K562 (cell line): ENCODE measurements around the gene TMEM14C. TPM values are rescaled to one million over a fixed set of nuclear protein-coding genes. Genes with fewer than 3 reads are reported as not detected.
A peak's percentile ranks its signal among the peaks of the same experiment; 100 is the strongest.

Experiments used
- BCOR ChIP-seq: fragments of 450-650 bp; IDR thresholded peaks from 2 replicates; pipeline ENCODE4 v1.6.1; 2016
- CC2D1A ChIP-seq: fragments of 450-650 bp; IDR thresholded peaks from 2 replicates; pipeline ENCODE4 v1.6.1; 2017; ENCODE audit warnings: mild to moderate bottlenecking
- CHD2 ChIP-seq: IDR thresholded peaks from 2 replicates; pipeline ENCODE4 v1.6.1; 2011; ENCODE audit warnings: low read depth, low read length
- ESRRB ChIP-seq: fragments of 250-450 bp; sonication (Bioruptor Pico); IDR thresholded peaks from 2 replicates; pipeline ENCODE4 v1.5.0; 2020; ENCODE audit warnings: mild to moderate bottlenecking, moderate library complexity, borderline replicate concordance
- ETV5 ChIP-seq: sonication (generic); formaldehyde crosslinking; IDR thresholded peaks from 2 replicates; pipeline ENCODE4 v1.4.0; 2020; ENCODE audit warnings: low read depth, mild to moderate bottlenecking, missing genetic modification reagents
- FOXA3 ChIP-seq, 2 experiments: fragments of 450-650 bp in 1 of 2; sonication (generic) in 1 of 2; formaldehyde crosslinking; IDR thresholded peaks in 1 of 2; conservative IDR thresholded peaks in 1 of 2; 2 replicates each; pipeline versions ENCODE4 v1.4.0 to v1.8.0; 2020 to 2022; ENCODE audit warnings: mild to moderate bottlenecking in 2 of 2, missing genetic modification reagents in 1 of 2
- HDAC2 ChIP-seq: fragments of 450-650 bp; IDR thresholded peaks from 2 replicates; pipeline ENCODE4 v1.6.1; 2016; ENCODE audit warnings: mild to moderate bottlenecking
- HLTF ChIP-seq: fragments of 450-650 bp; IDR thresholded peaks from 2 replicates; pipeline ENCODE4 v1.6.1; 2016
- HNRNPK ChIP-seq: fragments of 200-400 bp; formaldehyde crosslinking; IDR thresholded peaks from one replicate; pipeline ENCODE4 v1.6.1; 2018; ENCODE audit warnings: mild to moderate bottlenecking, low read depth, low read length; ENCODE audit not compliant: poor library complexity, severe bottlenecking
- KLF10 ChIP-seq: fragments of 250-450 bp; sonication (Bioruptor Pico); IDR thresholded peaks from 2 replicates; pipeline ENCODE4 v1.6.1; 2021; ENCODE audit warnings: matching md5 sums
- MIER1 ChIP-seq: fragments of 450-650 bp; IDR thresholded peaks from 2 replicates; pipeline ENCODE4 v1.6.1; 2016; ENCODE audit warnings: antibody characterized with exemption, mild to moderate bottlenecking, low read depth
- MTA3 ChIP-seq: fragments of 450-650 bp; formaldehyde crosslinking; IDR thresholded peaks from 2 replicates; pipeline ENCODE4 v1.6.1; 2017; ENCODE audit warnings: mild to moderate bottlenecking, borderline replicate concordance
- RHOXF2B ChIP-seq: fragments of 250-450 bp; sonication (Bioruptor Pico); conservative IDR thresholded peaks from 2 replicates; pipeline ENCODE4 v1.5.1; 2021
- SMARCB1 ChIP-seq: IDR thresholded peaks from 2 replicates; pipeline ENCODE4 v1.6.1; 2011; ENCODE audit warnings: improper control_type of control experiment, low read depth; ENCODE audit not compliant: insufficient read length
- SOX6 ChIP-seq: fragments of 450-650 bp; IDR thresholded peaks from 2 replicates; pipeline ENCODE4 v1.6.1; 2014; ENCODE audit warnings: mild to moderate bottlenecking
- SP2 ChIP-seq: IDR thresholded peaks from 2 replicates; pipeline ENCODE4 v1.6.1; 2011; ENCODE audit warnings: mild to moderate bottlenecking, low read depth, low read length, moderate library complexity; ENCODE audit not compliant: poor library complexity, severe bottlenecking; ENCODE audit errors: extremely low read depth
- SRSF9 ChIP-seq: fragments of 200-400 bp; formaldehyde crosslinking; IDR thresholded peaks from 2 replicates; pipeline ENCODE4 v1.6.1; 2017; ENCODE audit warnings: low read depth, low read length, borderline replicate concordance
- STAT5B ChIP-seq: fragments of 250-450 bp; sonication (Bioruptor Pico); IDR thresholded peaks from 2 replicates; pipeline ENCODE4 v1.8.0; 2021; ENCODE audit warnings: mild to moderate bottlenecking, inconsistent platforms
- TAF7 ChIP-seq: fragments of 450-650 bp; IDR thresholded peaks from 2 replicates; pipeline ENCODE4 v1.6.1; 2016; ENCODE audit warnings: missing genetic modification characterization, missing compliant biosample characterization
- THRAP3 ChIP-seq: fragments of 450-650 bp; IDR thresholded peaks from 2 replicates; pipeline ENCODE4 v1.6.1; 2016; ENCODE audit warnings: mild to moderate bottlenecking, inconsistent platforms, borderline replicate concordance
- ZNF184 ChIP-seq: sonication (generic); formaldehyde crosslinking; IDR thresholded peaks from 2 replicates; pipeline ENCODE4 v1.5.0; 2020; ENCODE audit warnings: missing genetic modification reagents
- ZNF282 ChIP-seq: sonication (generic); formaldehyde crosslinking; IDR thresholded peaks from 2 replicates; pipeline ENCODE4 v1.8.1; 2023; ENCODE audit warnings: missing genetic modification reagents
- ZNF347 ChIP-seq: fragments of 450-650 bp; formaldehyde crosslinking; IDR thresholded peaks from 2 replicates; pipeline ENCODE4 v1.4.0; 2020; ENCODE audit warnings: low read depth, mild to moderate bottlenecking, moderate library complexity
- ZNF436 ChIP-seq: fragments of 250-450, 450-650 bp; sonication (Bioruptor Pico); formaldehyde crosslinking; IDR thresholded peaks from 2 replicates; pipeline ENCODE4 v1.7.0; 2020; ENCODE audit warnings: mild to moderate bottlenecking
- ZZZ3 ChIP-seq: fragments of 450-650 bp; IDR thresholded peaks from 2 replicates; pipeline ENCODE4 v1.6.1; 2016; ENCODE audit warnings: antibody characterized with exemption, mild to moderate bottlenecking, moderate library complexity
- polyA plus RNA-seq, 8 experiments: library from polyadenylated mRNA; depleted of rRNA in 4 of 8; stranded (reverse) in 5 of 8; unstranded in 3 of 8; fragments of >200 nt; fragmentation: Nextera tagmentation in 2 of 8; fragmentation: Illumina TruSeq in 1 of 8; extraction: Ambion mirVana in 2 of 8; extraction: Trizol in 1 of 8; gene quantifications; 2 replicates each; pipeline versions ENCODE4 v1.2.1 to v1.2.3, GENCODE V29; 2011 to 2014; ENCODE audit warnings: inconsistent platforms in 1 of 8, missing spikeins in 1 of 8
- total RNA-seq, 7 experiments: library from RNA; depleted of rRNA in 6 of 7; stranded (reverse); fragments of >200 nt in 6 of 7; fragmentation: Illumina TruSeq in 2 of 7; extraction: Trizol in 2 of 7; gene quantifications; 2 replicates each; pipeline versions ENCODE4 v1.2.1 to v1.2.3, GENCODE V29; 2011 to 2021; ENCODE audit warnings: low replicate concordance in 1 of 7
- TF ChIP-seq, protein P1 (sequence below): fragments of 450-650 bp; IDR thresholded peaks from 2 replicates; pipeline ENCODE4 v1.6.1; 2016; ENCODE audit warnings: mild to moderate bottlenecking
- TF ChIP-seq, protein P2 (sequence below): IDR thresholded peaks from 2 replicates; pipeline ENCODE4 v1.6.1; 2012; ENCODE audit warnings: low read depth, low read length, improper control_type of control experiment, borderline replicate concordance

Gene TMEM14C
- total and polyA plus RNA-seq, 9 of the 15 experiments (the other 6 are each of a cell fraction or from before 2014, with no cell fraction given): 151 to 496 (median 263) TPM

DNA sequence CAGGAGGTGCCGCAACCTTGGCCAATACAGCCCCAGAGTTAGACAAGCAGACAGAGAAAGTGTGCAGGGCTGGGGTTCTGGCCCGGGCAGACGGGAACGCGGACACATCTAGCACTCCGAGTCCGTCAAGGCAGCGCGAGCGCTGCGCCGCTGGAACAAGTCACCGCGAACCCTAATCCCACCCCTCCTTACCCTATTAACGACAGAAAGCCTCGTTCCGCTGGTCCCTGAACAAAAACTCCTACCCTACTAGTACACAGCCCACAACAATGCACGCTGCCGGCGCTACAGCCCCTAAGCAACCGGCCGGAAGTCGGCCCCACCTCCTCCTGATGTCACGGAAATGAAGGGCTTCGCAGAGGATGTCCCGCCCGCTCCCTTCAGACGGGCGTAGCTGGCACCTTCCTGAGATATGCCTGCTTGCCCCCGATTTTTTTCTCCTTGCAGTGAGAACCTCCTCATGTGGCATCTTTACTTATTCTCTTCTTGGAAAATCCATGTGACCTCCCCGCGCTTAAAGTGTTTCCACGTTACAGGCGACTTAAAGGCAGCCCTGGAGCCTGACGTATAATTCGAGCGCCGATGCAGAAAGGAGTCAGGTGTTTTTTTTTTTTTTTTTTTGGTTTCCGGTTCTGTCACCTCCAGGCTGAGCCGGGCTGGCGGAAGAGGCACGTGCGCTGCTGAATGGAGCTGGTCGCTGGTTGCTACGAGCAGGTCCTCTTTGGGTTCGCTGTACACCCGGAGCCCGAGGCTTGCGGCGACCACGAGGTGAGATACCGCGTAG, 28.4 kb upstream of the TMEM14C start, which contains the start of the genes C6orf52 and PAK1IP1 (continued):
- no peak for TF ChIP-seq SMARCB1
- TF ChIP-seq KLF10: no peak
- peak; percentile 94 for TF ChIP-seq ETV5
- no peak for TF ChIP-seq ZNF436 (CRISPR knock-in tag)
- peak; percentile 85 for TF ChIP-seq CC2D1A
- TF ChIP-seq SOX6: peak; percentile 70
- TF ChIP-seq ZNF282 (CRISPR knock-in tag): no peak
- TF ChIP-seq HNRNPK: no peak
- TF ChIP-seq ZNF347 (CRISPR knock-in tag): no peak
- TF ChIP-seq, protein P1, sequence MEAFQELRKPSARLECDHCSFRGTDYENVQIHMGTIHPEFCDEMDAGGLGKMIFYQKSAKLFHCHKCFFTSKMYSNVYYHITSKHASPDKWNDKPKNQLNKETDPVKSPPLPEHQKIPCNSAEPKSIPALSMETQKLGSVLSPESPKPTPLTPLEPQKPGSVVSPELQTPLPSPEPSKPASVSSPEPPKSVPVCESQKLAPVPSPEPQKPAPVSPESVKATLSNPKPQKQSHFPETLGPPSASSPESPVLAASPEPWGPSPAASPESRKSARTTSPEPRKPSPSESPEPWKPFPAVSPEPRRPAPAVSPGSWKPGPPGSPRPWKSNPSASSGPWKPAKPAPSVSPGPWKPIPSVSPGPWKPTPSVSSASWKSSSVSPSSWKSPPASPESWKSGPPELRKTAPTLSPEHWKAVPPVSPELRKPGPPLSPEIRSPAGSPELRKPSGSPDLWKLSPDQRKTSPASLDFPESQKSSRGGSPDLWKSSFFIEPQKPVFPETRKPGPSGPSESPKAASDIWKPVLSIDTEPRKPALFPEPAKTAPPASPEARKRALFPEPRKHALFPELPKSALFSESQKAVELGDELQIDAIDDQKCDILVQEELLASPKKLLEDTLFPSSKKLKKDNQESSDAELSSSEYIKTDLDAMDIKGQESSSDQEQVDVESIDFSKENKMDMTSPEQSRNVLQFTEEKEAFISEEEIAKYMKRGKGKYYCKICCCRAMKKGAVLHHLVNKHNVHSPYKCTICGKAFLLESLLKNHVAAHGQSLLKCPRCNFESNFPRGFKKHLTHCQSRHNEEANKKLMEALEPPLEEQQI: peak; percentile 88
- no peak for TF ChIP-seq MIER1
- TF ChIP-seq ZNF184 (CRISPR knock-in tag): no peak
- TF ChIP-seq MTA3: 0 out of 2 replicates have a peak, but pooled peaks have one; percentile 42
- TF ChIP-seq CHD2: no peak; the same call in 1 of the 2 replicates
- TF ChIP-seq FOXA3 (CRISPR knock-in tag; conservative IDR thresholded peaks at IDR 0.05 in 1 of 2, IDR thresholded peaks at IDR 0.05 in 1 of 2): no peak
- peak; percentile 76 for TF ChIP-seq TAF7 (tag)
- TF ChIP-seq RHOXF2B: no peak
- TF ChIP-seq SRSF9: no peak
- TF ChIP-seq HDAC2: peak; percentile 80; the same call in 1 of the 2 replicates
- peak; percentile 92 for TF ChIP-seq ZZZ3
- peak; percentile 45 for TF ChIP-seq SP2
- TF ChIP-seq BCOR: 0 out of 2 replicates have a peak, but pooled peaks have one; percentile 5
- no peak; the same call in 1 of the 2 replicates for TF ChIP-seq THRAP3
- 0 out of 2 replicates have a peak, but pooled peaks have one; percentile 50 for TF ChIP-seq HLTF
- TF ChIP-seq ESRRB (CRISPR knock-in tag): no peak
- TF ChIP-seq STAT5B (CRISPR knock-in tag): no peak
- TF ChIP-seq, protein P2, sequence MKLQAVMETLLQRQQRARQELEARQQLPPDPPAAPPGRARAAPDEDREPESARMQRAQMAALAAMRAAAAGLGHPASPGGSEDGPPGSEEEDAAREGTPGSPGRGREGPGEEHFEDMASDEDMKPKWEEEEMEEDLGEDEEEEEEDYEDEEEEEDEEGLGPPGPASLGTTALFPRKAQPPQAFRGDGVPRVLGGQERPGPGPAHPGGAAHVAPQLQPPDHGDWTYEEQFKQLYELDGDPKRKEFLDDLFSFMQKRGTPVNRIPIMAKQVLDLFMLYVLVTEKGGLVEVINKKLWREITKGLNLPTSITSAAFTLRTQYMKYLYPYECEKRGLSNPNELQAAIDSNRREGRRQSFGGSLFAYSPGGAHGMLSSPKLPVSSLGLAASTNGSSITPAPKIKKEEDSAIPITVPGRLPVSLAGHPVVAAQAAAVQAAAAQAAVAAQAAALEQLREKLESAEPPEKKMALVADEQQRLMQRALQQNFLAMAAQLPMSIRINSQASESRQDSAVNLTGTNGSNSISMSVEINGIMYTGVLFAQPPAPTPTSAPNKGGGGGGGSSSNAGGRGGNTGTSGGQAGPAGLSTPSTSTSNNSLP: no peak
